H9 (cell line): ENCODE measurements around the gene IQSEC2. TPM values are rescaled to one million over a fixed set of nuclear protein-coding genes. Genes with fewer than 3 reads are reported as not detected.

Source experiments
- DNase-seq: peaks from one replicate; pipeline ENCODE4 v3.0.0-alpha.2; 2017
- H2AFZ ChIP-seq: one replicate; pipeline ENCODE4 v1.6.1; 2013; ENCODE audit warnings: mild to moderate bottlenecking, low read length, control low read depth, moderate library complexity
- H2AK5ac ChIP-seq: 2 replicates; pipeline ENCODE4 v1.6.1; 2013; ENCODE audit warnings: low read length, control low read depth, mixed read lengths; ENCODE audit not compliant: insufficient read length
- H2BK120ac ChIP-seq: one replicate; pipeline ENCODE4 v1.6.1; 2013; ENCODE audit warnings: low read depth, mild to moderate bottlenecking, low read length, control low read depth, inconsistent platforms; ENCODE audit not compliant: poor library complexity, severe bottlenecking
- H2BK12ac ChIP-seq: 2 replicates; pipeline ENCODE4 v1.6.1; 2013; ENCODE audit warnings: low read length, control low read depth, mixed read lengths, low read depth; ENCODE audit not compliant: insufficient read length
- H2BK15ac ChIP-seq: 2 replicates; pipeline ENCODE4 v1.6.1; 2013; ENCODE audit warnings: low read depth, low read length, control low read depth
- H2BK20ac ChIP-seq: one replicate; pipeline ENCODE4 v1.6.1; 2013; ENCODE audit warnings: low read depth, mild to moderate bottlenecking, low read length, control low read depth, inconsistent platforms; ENCODE audit not compliant: poor library complexity, severe bottlenecking
- H2BK5ac ChIP-seq: 2 replicates; pipeline ENCODE4 v1.6.1; 2013; ENCODE audit warnings: low read length, control low read depth, mixed read lengths; ENCODE audit not compliant: insufficient read length
- H3K14ac ChIP-seq: 2 replicates; pipeline ENCODE4 v1.6.1; 2013; ENCODE audit warnings: low read length, control low read depth; ENCODE audit not compliant: insufficient read depth
- H3K18ac ChIP-seq: 2 replicates; pipeline ENCODE4 v1.6.1; 2013; ENCODE audit warnings: low read depth, mild to moderate bottlenecking, mixed read lengths, low read length, control low read depth; ENCODE audit not compliant: insufficient read length
- H3K23ac ChIP-seq: 2 replicates; pipeline ENCODE4 v1.6.1; 2013; ENCODE audit warnings: low read length, control low read depth, mixed read lengths, low read depth; ENCODE audit not compliant: insufficient read length
- H3K23me2 ChIP-seq: 2 replicates; pipeline ENCODE4 v1.6.1; 2013; ENCODE audit warnings: low read depth, mild to moderate bottlenecking, mixed read lengths, low read length, control low read depth; ENCODE audit not compliant: insufficient read length, poor library complexity, severe bottlenecking
- H3K27ac ChIP-seq: 2 replicates; pipeline ENCODE4 v1.5.1; 2013; ENCODE audit warnings: low read length, control low read depth, mixed read lengths, low read depth; ENCODE audit not compliant: insufficient read length
- H3K27me3 ChIP-seq: 2 replicates; pipeline ENCODE4 v1.6.1; 2013; ENCODE audit warnings: low read length, control low read depth, inconsistent platforms; ENCODE audit not compliant: insufficient read depth
- H3K4ac ChIP-seq: 2 replicates; pipeline ENCODE4 v1.6.1; 2013; ENCODE audit warnings: low read depth, mild to moderate bottlenecking, control low read depth, inconsistent platforms, low read length, moderate library complexity
- H3K4me1 ChIP-seq: 2 replicates; pipeline ENCODE4 v1.6.1; 2013; ENCODE audit warnings: low read length, control low read depth, inconsistent platforms; ENCODE audit not compliant: insufficient read depth
- H3K4me2 ChIP-seq: 2 replicates; pipeline ENCODE4 v1.6.1; 2013; ENCODE audit warnings: low read length, control low read depth, mixed read lengths; ENCODE audit not compliant: insufficient read length, insufficient read depth
- H3K56ac ChIP-seq: 2 replicates; pipeline ENCODE4 v1.6.1; 2013; ENCODE audit warnings: low read depth, mild to moderate bottlenecking, mixed read lengths, low read length, control low read depth; ENCODE audit not compliant: insufficient read length
- H3K79me1 ChIP-seq: 2 replicates; pipeline ENCODE4 v1.6.1; 2013; ENCODE audit warnings: low read depth, mild to moderate bottlenecking, moderate library complexity, low read length, control low read depth, inconsistent platforms; ENCODE audit not compliant: insufficient read depth, poor library complexity, severe bottlenecking
- H3K79me2 ChIP-seq: 2 replicates; pipeline ENCODE4 v1.6.1; 2013; ENCODE audit warnings: low read length, control low read depth, inconsistent platforms; ENCODE audit not compliant: insufficient read depth
- H3K9ac ChIP-seq: 2 replicates; pipeline ENCODE4 v1.6.1; 2013; ENCODE audit warnings: low read length, control low read depth, mixed read lengths; ENCODE audit not compliant: insufficient read length; ENCODE audit errors: extremely low read depth
- H3K9me3 ChIP-seq: one replicate; pipeline ENCODE4 v1.6.1; 2013; ENCODE audit warnings: low read depth, low read length, inconsistent platforms; ENCODE audit not compliant: control insufficient read depth
- H3T11ph ChIP-seq: one replicate; pipeline ENCODE4 v1.6.1; 2013; ENCODE audit warnings: mild to moderate bottlenecking, low read length, control low read depth, inconsistent platforms
- H4K20me1 ChIP-seq: one replicate; pipeline ENCODE4 v1.6.1; 2013; ENCODE audit not compliant: control insufficient read depth, insufficient read length, insufficient read depth
- H4K5ac ChIP-seq: 2 replicates; pipeline ENCODE4 v1.6.1; 2013; ENCODE audit warnings: low read depth, mild to moderate bottlenecking, mixed read lengths, low read length, control low read depth; ENCODE audit not compliant: insufficient read length
- H4K8ac ChIP-seq: replicated peaks from 2 replicates; pipeline ENCODE4 v1.6.1; 2013; ENCODE audit warnings: low read length, control low read depth, mixed read lengths, low read depth; ENCODE audit not compliant: insufficient read length
- H4K91ac ChIP-seq: 2 replicates; pipeline ENCODE4 v1.6.1; 2013; ENCODE audit warnings: low read depth, mild to moderate bottlenecking, moderate library complexity, mixed read lengths, low read length, control low read depth; ENCODE audit not compliant: insufficient read length
- H3K27ac Mint-ChIP-seq, 3 experiments: 2 replicates in 2 of 3; 3 replicates in 1 of 3; pipeline ENCODE4 v1.8.0; 2020 to 2021; ENCODE audit warnings: mixed read lengths in 3 of 3, mild to moderate bottlenecking in 1 of 3, moderate library complexity in 1 of 3
- H3K27me3 Mint-ChIP-seq: 2 replicates; pipeline ENCODE4 v1.8.0; 2021; ENCODE audit warnings: low read depth, mild to moderate bottlenecking, moderate library complexity, mixed read lengths
- H3K36me3 Mint-ChIP-seq, 3 experiments: 2 replicates in 2 of 3; 3 replicates in 1 of 3; pipeline ENCODE4 v1.8.0; 2020 to 2021; ENCODE audit warnings: low read depth in 3 of 3, mixed read lengths in 3 of 3; ENCODE audit not compliant: insufficient read depth in 1 of 3
- H3K4me1 Mint-ChIP-seq, 2 experiments: 2 replicates each; pipeline ENCODE4 v1.8.0; 2020; ENCODE audit warnings: mixed read lengths in 2 of 2
- H3K4me3 Mint-ChIP-seq, 2 experiments: 2 replicates in 1 of 2; 3 replicates in 1 of 2; pipeline ENCODE4 v1.8.0; 2020 to 2021; ENCODE audit warnings: mild to moderate bottlenecking in 2 of 2, mixed read lengths in 2 of 2, moderate library complexity in 1 of 2
- H3K9me3 Mint-ChIP-seq, 2 experiments: 2 replicates in 1 of 2; 3 replicates in 1 of 2; pipeline ENCODE4 v1.8.0; 2020; ENCODE audit warnings: mild to moderate bottlenecking in 2 of 2, mixed read lengths in 2 of 2, moderate library complexity in 1 of 2
- CTCF ChIP-seq: fragments of 200-600 bp; sonication (generic); conservative IDR thresholded peaks from 3 replicates; pipeline ENCODE4 v1.8.0; 2021; ENCODE audit warnings: antibody characterized with exemption, mild to moderate bottlenecking
- WGBS: extraction: QIAGEN DNeasy Blood & Tissue Kit; methylation state at CpG from one replicate; pipeline ENCODE4 v1.1.7; 2013; ENCODE audit warnings: missing lambda C conversion rate, low lambda C conversion rate, mixed read lengths; ENCODE audit not compliant: insufficient read length; ENCODE audit errors: extremely low coverage; 5-methylcytosine and 5-hydroxymethylcytosine counted together
- total RNA-seq: library from RNA; stranded (reverse); gene quantifications from 2 replicates; pipeline ENCODE4 v1.2.1, GENCODE V29; 2021

The IQSEC2 gene
- total RNA-seq, 1 experiment from 2014 or later: 7.0 TPM

- H2BK5ac ChIP-seq: no peak overlapping the region
- H2AK5ac ChIP-seq: no peak overlapping the region
- no peak overlapping the region for H3K27ac ChIP-seq
- H2BK12ac ChIP-seq: no peak overlapping the region
- H3K14ac ChIP-seq: no peak overlapping the region; the same call in 1 of the 2 replicates
- H4K20me1 ChIP-seq: no peaks in the 10 kb centered on the region
- no peaks in the 10 kb centered on the region for H3K23me2 ChIP-seq
- Mint-ChIP-seq H3K36me3 (peaks cover 5 to 37% (median 25%) of the 10 kb centered on the region in 3 experiments), H3K27ac (no peak overlapping the region), H3K4me3 (no peak overlapping the region), H3K27me3 (no peaks in the 10 kb centered on the region; the same call in 1 of the 2 replicates), H3K4me1 (no peaks in the 10 kb centered on the region), H3K9me3 (peaks cover 62 to 75% of the 10 kb centered on the region in 2 experiments)
- no peak overlapping the region for H3K23ac ChIP-seq
- H3K4ac ChIP-seq: no peak overlapping the region
- H3K9ac ChIP-seq: no peak overlapping the region
- no peak overlapping the region for H2BK20ac ChIP-seq
- H3K27me3 ChIP-seq: no peaks in the 10 kb centered on the region
- H3K56ac ChIP-seq: no peak overlapping the region
- no CpG with 5 or more reads among the region's 7 CpGs for WGBS
- H4K5ac ChIP-seq: no peak overlapping the region
- no peak overlapping the region for H3K4me2 ChIP-seq
- no peak for DNase-seq
- no peak overlapping the region for H3K18ac ChIP-seq
- H4K91ac ChIP-seq: no peak overlapping the region
- peaks cover 38% of the 10 kb centered on the region for H3K9me3 ChIP-seq
- no peak overlapping the region for H4K8ac ChIP-seq
- H3K4me1 ChIP-seq: no peaks in the 10 kb centered on the region
- no peak overlapping the region for H2AFZ ChIP-seq
- H3K79me2 ChIP-seq: no peaks in the 10 kb centered on the region
- no peak overlapping the region for H2BK120ac ChIP-seq
- no peak overlapping the region for H3T11ph ChIP-seq
- no peak overlapping the region for H2BK15ac ChIP-seq
- TF ChIP-seq CTCF: no peak
- H3K79me1 ChIP-seq: no peaks in the 10 kb centered on the region
Observed at GRCh38 chrX:53241558-53241957, 39.8 kb downstream of the IQSEC2 start.
